Adrenal gland (tissue), 5 donors: ENCODE measurements around the gene CADPS.

ENCODE experiments used
- POLR2A ChIP-seq, 2 donors: fragments of 450-650 bp; IDR thresholded peaks; one replicate each; pipeline ENCODE4 v1.6.1; 2017; ENCODE audit warnings: antibody characterized with exemption in 2 of 2, mild to moderate bottlenecking in 2 of 2, moderate library complexity in 1 of 2
- TF ChIP-seq, protein P1 (sequence below), 6 experiments: fragments of 450-650 bp in 4 of 6; fragments of 200-600 bp in 2 of 6; sonication (generic) in 1 of 6; IDR thresholded peaks; 1 replicate in 5 of 6; 2 replicates in 1 of 6; pipeline versions ENCODE4 v1.5.1 to v1.8.0; 2016 to 2021; ENCODE audit warnings: antibody characterized with exemption in 6 of 6, mild to moderate bottlenecking in 2 of 6, moderate library complexity in 1 of 6
- donor health status: DM: no; HTN: no; CAD: no.

DNA sequence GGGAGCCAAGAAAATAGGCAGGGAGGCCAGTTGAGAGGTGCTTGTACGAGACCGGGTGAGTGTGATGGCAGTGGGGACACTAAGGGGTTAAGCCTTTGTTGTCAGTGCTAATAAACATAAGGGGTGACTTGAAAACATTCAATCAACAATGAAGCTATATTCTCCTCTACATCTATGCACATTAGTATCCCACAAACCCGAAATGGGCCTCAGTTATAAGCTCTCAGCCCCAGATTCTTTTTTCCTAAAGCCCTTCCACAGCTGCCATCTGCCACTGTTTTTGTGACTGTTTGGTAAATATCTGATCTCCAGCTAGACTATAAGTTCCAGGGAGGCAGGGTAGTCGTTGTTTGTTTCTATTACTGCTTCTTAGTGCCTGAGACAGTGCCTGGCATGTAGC lies 118.2 kb downstream of the CADPS start:
- TF ChIP-seq, protein P1, sequence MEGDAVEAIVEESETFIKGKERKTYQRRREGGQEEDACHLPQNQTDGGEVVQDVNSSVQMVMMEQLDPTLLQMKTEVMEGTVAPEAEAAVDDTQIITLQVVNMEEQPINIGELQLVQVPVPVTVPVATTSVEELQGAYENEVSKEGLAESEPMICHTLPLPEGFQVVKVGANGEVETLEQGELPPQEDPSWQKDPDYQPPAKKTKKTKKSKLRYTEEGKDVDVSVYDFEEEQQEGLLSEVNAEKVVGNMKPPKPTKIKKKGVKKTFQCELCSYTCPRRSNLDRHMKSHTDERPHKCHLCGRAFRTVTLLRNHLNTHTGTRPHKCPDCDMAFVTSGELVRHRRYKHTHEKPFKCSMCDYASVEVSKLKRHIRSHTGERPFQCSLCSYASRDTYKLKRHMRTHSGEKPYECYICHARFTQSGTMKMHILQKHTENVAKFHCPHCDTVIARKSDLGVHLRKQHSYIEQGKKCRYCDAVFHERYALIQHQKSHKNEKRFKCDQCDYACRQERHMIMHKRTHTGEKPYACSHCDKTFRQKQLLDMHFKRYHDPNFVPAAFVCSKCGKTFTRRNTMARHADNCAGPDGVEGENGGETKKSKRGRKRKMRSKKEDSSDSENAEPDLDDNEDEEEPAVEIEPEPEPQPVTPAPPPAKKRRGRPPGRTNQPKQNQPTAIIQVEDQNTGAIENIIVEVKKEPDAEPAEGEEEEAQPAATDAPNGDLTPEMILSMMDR (IDR thresholded peaks at IDR 0.05) = no peak
- no peak for TF ChIP-seq POLR2A (IDR thresholded peaks at IDR 0.05)
